ENCODE measurements around the gene GALNT15.

GALNT15 gene

DNA sequence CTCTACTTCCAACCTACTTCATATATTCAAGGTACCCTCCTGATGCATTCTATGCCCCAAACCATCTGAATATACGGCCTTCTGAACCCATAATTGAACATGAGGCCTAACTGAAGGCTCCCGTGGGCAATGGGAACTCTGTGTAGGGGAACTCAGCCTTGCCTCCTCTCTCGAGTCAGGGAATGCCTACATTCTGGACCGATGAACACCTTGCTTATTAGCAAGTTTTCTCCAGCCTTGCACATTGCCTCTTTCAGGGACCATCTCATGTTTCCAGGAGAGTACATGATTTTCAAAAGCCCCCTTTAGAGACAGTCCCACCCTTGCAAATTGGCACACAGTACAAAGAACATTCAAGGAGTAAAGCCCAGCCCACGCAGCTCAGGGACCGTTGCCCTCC lies 26.3 kb upstream of the GALNT15 start:
- H3K79me2 ChIP-seq (ENCODE audit: insufficient read depth, low read length): no peaks in the 10 kb centered on the region
- no peak overlapping the region for H3K4me3 ChIP-seq (ENCODE audit: low read depth in 1 of 2, low read length in 2 of 2)
- peaks cover 8% of the 10 kb centered on the region for H3K9me3 ChIP-seq (ENCODE audit: insufficient read depth, low read length, severe bottlenecking)
- no peak overlapping the region for H2AFZ ChIP-seq (ENCODE audit: low read depth, low read length)
- no peak for TF ChIP-seq EZH2 (IDR thresholded peaks at IDR 0.05; ENCODE audit: borderline replicate concordance, low read depth, low read length, severe bottlenecking)
- TF ChIP-seq, protein P1, sequence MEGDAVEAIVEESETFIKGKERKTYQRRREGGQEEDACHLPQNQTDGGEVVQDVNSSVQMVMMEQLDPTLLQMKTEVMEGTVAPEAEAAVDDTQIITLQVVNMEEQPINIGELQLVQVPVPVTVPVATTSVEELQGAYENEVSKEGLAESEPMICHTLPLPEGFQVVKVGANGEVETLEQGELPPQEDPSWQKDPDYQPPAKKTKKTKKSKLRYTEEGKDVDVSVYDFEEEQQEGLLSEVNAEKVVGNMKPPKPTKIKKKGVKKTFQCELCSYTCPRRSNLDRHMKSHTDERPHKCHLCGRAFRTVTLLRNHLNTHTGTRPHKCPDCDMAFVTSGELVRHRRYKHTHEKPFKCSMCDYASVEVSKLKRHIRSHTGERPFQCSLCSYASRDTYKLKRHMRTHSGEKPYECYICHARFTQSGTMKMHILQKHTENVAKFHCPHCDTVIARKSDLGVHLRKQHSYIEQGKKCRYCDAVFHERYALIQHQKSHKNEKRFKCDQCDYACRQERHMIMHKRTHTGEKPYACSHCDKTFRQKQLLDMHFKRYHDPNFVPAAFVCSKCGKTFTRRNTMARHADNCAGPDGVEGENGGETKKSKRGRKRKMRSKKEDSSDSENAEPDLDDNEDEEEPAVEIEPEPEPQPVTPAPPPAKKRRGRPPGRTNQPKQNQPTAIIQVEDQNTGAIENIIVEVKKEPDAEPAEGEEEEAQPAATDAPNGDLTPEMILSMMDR (IDR thresholded peaks at IDR 0.05; ENCODE audit: borderline replicate concordance, extremely low read depth, low read length, poor library complexity, severe bottlenecking): no peak
- no peaks in the 10 kb centered on the region for H3K36me3 ChIP-seq (ENCODE audit: insufficient read depth, low read length)
- H4K20me1 ChIP-seq (ENCODE audit: insufficient read depth, low read length): no peaks in the 10 kb centered on the region
- DNase-seq: no peak
- H3K27me3 ChIP-seq (ENCODE audit: insufficient read depth, low read length, poor library complexity): no peaks in the 10 kb centered on the region
- H3K9ac ChIP-seq (ENCODE audit: low read depth, low read length): no peak overlapping the region
- ATAC-seq (ENCODE audit: insufficient read depth, low read depth): no peak
- no peaks in the 10 kb centered on the region for H3K4me1 ChIP-seq (ENCODE audit: insufficient read depth, low read length)
- no peak overlapping the region for H3K27ac ChIP-seq (ENCODE audit: low read length)
- H3K4me2 ChIP-seq (ENCODE audit: insufficient read depth, low read length): no peak overlapping the region

DNA sequence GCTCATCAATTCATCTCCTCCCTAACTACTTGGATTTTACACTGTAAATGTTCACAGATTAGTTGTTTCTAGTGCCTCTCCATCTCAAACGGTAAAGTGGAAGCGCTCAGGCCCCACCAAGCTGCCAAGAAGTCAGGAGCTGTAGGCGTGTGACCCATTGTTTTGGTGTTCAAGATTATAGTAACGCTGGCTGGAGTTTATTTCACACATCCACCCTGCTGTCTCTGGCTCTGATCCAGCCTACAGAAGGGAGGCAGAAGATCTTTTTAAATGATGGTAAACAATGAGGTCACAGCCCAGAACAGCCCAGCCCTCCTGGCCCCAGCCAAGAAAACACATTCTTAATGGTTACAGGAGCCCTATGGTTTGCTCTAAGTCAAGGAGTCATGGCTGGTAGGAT lies 25.7 kb upstream of the GALNT15 start:
- DNase-seq (no peak), ATAC-seq (ENCODE audit: insufficient read depth, low read depth) (no peak)
- peaks cover 12% of the 10 kb centered on the region for H3K9me3 ChIP-seq (ENCODE audit: insufficient read depth, low read length, severe bottlenecking)
- TF ChIP-seq EZH2 (IDR thresholded peaks at IDR 0.05; ENCODE audit: borderline replicate concordance, low read depth, low read length, severe bottlenecking): no peak
- TF ChIP-seq, protein P1 (IDR thresholded peaks at IDR 0.05; ENCODE audit: borderline replicate concordance, extremely low read depth, low read length, poor library complexity, severe bottlenecking): no peak
- no peak overlapping the region for H3K9ac ChIP-seq (ENCODE audit: low read depth, low read length)
- no peaks in the 10 kb centered on the region for H3K36me3 ChIP-seq (ENCODE audit: insufficient read depth, low read length)
- H3K4me2 ChIP-seq (ENCODE audit: insufficient read depth, low read length): no peak overlapping the region
- no peak overlapping the region for H2AFZ ChIP-seq (ENCODE audit: low read depth, low read length)
- H3K79me2 ChIP-seq (ENCODE audit: insufficient read depth, low read length): no peaks in the 10 kb centered on the region
- H3K27ac ChIP-seq (ENCODE audit: low read length): no peak overlapping the region
- no peaks in the 10 kb centered on the region for H4K20me1 ChIP-seq (ENCODE audit: insufficient read depth, low read length)
- H3K4me3 ChIP-seq (ENCODE audit: low read depth in 1 of 2, low read length in 2 of 2): no peak overlapping the region
- H3K4me1 ChIP-seq (ENCODE audit: insufficient read depth, low read length): no peaks in the 10 kb centered on the region
- no peaks in the 10 kb centered on the region for H3K27me3 ChIP-seq (ENCODE audit: insufficient read depth, low read length, poor library complexity)

DNA sequence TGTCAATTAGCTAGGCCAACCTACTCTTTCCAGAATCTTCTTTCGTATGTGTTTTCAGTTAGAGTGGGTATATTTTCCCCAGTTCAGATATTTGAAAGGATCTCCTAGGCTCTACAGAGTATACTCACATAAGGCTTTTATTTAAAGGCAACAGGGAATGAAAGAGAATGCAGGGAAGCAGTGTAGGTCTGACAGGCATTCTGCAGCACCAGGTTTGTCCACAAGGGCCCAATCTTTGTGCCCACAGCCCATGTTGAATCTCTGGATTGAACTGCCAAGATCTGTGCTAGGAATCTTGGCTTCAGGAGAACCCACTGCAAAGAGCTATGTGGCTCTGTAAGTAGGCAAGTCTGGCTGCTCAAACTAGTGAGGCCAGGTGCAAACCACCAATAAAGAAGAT lies 24.2 kb upstream of the GALNT15 start:
- Histone ChIP-seq H2AFZ (ENCODE audit: low read depth, low read length) (no peak overlapping the region), H3K9ac (ENCODE audit: low read depth, low read length) (no peak overlapping the region), H3K27me3 (ENCODE audit: insufficient read depth, low read length, poor library complexity) (no peaks in the 10 kb centered on the region), H3K9me3 (ENCODE audit: insufficient read depth, low read length, severe bottlenecking) (peaks cover 8% of the 10 kb centered on the region), H3K36me3 (ENCODE audit: insufficient read depth, low read length) (no peaks in the 10 kb centered on the region), H3K79me2 (ENCODE audit: insufficient read depth, low read length) (no peaks in the 10 kb centered on the region), H4K20me1 (ENCODE audit: insufficient read depth, low read length) (no peaks in the 10 kb centered on the region), H3K4me3 (ENCODE audit: low read depth in 1 of 2, low read length in 2 of 2) (no peak overlapping the region), H3K27ac (ENCODE audit: low read length) (no peak overlapping the region), H3K4me1 (ENCODE audit: insufficient read depth, low read length) (no peaks in the 10 kb centered on the region), H3K4me2 (ENCODE audit: insufficient read depth, low read length) (no peak overlapping the region)
- no peak for TF ChIP-seq EZH2 (IDR thresholded peaks at IDR 0.05; ENCODE audit: borderline replicate concordance, low read depth, low read length, severe bottlenecking)
- TF ChIP-seq, protein P1 (IDR thresholded peaks at IDR 0.05; ENCODE audit: borderline replicate concordance, extremely low read depth, low read length, poor library complexity, severe bottlenecking): no peak
- DNase-seq (no peak), ATAC-seq (ENCODE audit: insufficient read depth, low read depth) (no peak)

DNA sequence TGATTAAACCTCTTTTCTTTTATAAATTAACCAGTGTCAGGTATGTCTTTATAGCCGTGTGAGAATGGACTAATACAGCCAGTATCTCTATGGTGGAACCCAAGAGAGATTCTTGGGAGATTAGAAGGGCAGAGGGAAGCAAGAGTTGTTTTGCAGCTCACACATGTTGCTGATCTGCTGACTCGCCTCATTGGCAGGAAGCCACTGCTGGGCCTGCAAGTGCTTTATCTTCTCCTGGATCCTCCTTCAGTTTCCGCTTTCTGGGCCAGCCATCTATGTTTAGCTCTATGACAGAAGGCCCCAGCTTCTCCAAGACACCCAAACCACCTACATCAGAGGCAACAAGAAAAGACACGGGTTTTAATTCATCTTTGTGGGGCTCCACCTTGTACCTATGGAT lies 23.4 kb upstream of the GALNT15 start:
- Histone ChIP-seq H3K4me1 (ENCODE audit: insufficient read depth, low read length) (no peaks in the 10 kb centered on the region), H3K27me3 (ENCODE audit: insufficient read depth, low read length, poor library complexity) (no peaks in the 10 kb centered on the region), H3K36me3 (ENCODE audit: insufficient read depth, low read length) (no peaks in the 10 kb centered on the region), H3K27ac (ENCODE audit: low read length) (no peak overlapping the region), H3K4me2 (ENCODE audit: insufficient read depth, low read length) (no peak overlapping the region), H4K20me1 (ENCODE audit: insufficient read depth, low read length) (no peaks in the 10 kb centered on the region), H3K4me3 (ENCODE audit: low read depth in 1 of 2, low read length in 2 of 2) (no peak overlapping the region), H3K79me2 (ENCODE audit: insufficient read depth, low read length) (no peaks in the 10 kb centered on the region), H2AFZ (ENCODE audit: low read depth, low read length) (no peak overlapping the region), H3K9ac (ENCODE audit: low read depth, low read length) (no peak overlapping the region), H3K9me3 (ENCODE audit: insufficient read depth, low read length, severe bottlenecking) (peaks cover 8% of the 10 kb centered on the region)
- ATAC-seq (ENCODE audit: insufficient read depth, low read depth) (no peak), DNase-seq (no peak)
- no peak for TF ChIP-seq EZH2 (IDR thresholded peaks at IDR 0.05; ENCODE audit: borderline replicate concordance, low read depth, low read length, severe bottlenecking)
- TF ChIP-seq, protein P1 (IDR thresholded peaks at IDR 0.05; ENCODE audit: borderline replicate concordance, extremely low read depth, low read length, poor library complexity, severe bottlenecking): no peak
